Loucy (cell line): ENCODE data around the gene CDK8.

ENCODE experiments used
- H2AFZ ChIP-seq: fragments of 200-600 bp; sonication (generic); 2 replicates; pipeline ENCODE4 v1.6.0; 2016; ENCODE audit warnings: antibody characterized with exemption, mild to moderate bottlenecking, low read length, moderate library complexity
- H3F3A ChIP-seq: fragments of 200-600 bp; 2 replicates; pipeline ENCODE4 v1.6.0; 2016; ENCODE audit warnings: antibody characterized with exemption, low read depth, mild to moderate bottlenecking
- H3K27me3 ChIP-seq: fragments of 200-600 bp; sonication (generic); 2 replicates; pipeline ENCODE4 v1.6.1; 2014; ENCODE audit warnings: low read length, mild to moderate bottlenecking; ENCODE audit not compliant: insufficient read depth, poor library complexity, severe bottlenecking
- H3K36me3 ChIP-seq: fragments of 200-600 bp; sonication (generic); 2 replicates; pipeline ENCODE4 v1.6.1; 2016; ENCODE audit warnings: low read length; ENCODE audit not compliant: insufficient read depth
- H3K4me1 ChIP-seq: fragments of 200-600 bp; sonication (generic); 2 replicates; pipeline ENCODE4 v1.5.1; 2014; ENCODE audit warnings: low read length, mild to moderate bottlenecking; ENCODE audit not compliant: insufficient read depth, poor library complexity, severe bottlenecking
- H3K4me2 ChIP-seq: fragments of 200-600 bp; sonication (generic); 2 replicates; pipeline ENCODE4 v1.6.0; 2014; ENCODE audit warnings: antibody characterized with exemption, low read length, low read depth, mild to moderate bottlenecking; ENCODE audit not compliant: poor library complexity, severe bottlenecking
- H3K4me3 ChIP-seq: fragments of 200-600 bp; sonication (generic); 2 replicates; pipeline ENCODE4 v1.5.1; 2014; ENCODE audit warnings: low read length, mild to moderate bottlenecking, mixed read lengths; ENCODE audit not compliant: poor library complexity, severe bottlenecking
- H3K79me2 ChIP-seq: fragments of 200-600 bp; sonication (generic); 2 replicates; pipeline ENCODE4 v1.6.1; 2014; ENCODE audit warnings: low read length; ENCODE audit not compliant: insufficient read depth
- H3K9ac ChIP-seq: fragments of 200-600 bp; sonication (generic); 2 replicates; pipeline ENCODE4 v1.6.0; 2014; ENCODE audit warnings: mild to moderate bottlenecking, low read depth, low read length, moderate library complexity; ENCODE audit not compliant: poor library complexity, severe bottlenecking
- H3K9me2 ChIP-seq: fragments of 200-600 bp; sonication (generic); replicated peaks from 2 replicates; pipeline ENCODE4 v1.6.1; 2016; ENCODE audit warnings: low read depth, low read length, mixed read lengths
- H3K9me3 ChIP-seq: fragments of 200-600 bp; sonication (generic); 2 replicates; pipeline ENCODE4 v1.6.1; 2014; ENCODE audit warnings: mild to moderate bottlenecking, antibody characterized with exemption, low read length, low read depth; ENCODE audit not compliant: insufficient read depth
- H4K20me1 ChIP-seq: fragments of 200-600 bp; sonication (generic); 2 replicates; pipeline ENCODE4 v1.6.0; 2014; ENCODE audit warnings: antibody characterized with exemption, low read length, mild to moderate bottlenecking; ENCODE audit not compliant: insufficient read depth, poor library complexity, severe bottlenecking
- EZH2phosphoT487 ChIP-seq: fragments of 200-600 bp; IDR thresholded peaks from 2 replicates; pipeline ENCODE4 v1.6.1; 2018; ENCODE audit warnings: antibody characterized with exemption, mild to moderate bottlenecking, moderate library complexity, borderline replicate concordance
- TF ChIP-seq, protein P1 (sequence below): fragments of 200-600 bp; sonication (generic); conservative IDR thresholded peaks from 2 replicates; pipeline ENCODE4 v1.5.1; 2014; ENCODE audit warnings: mild to moderate bottlenecking, antibody characterized with exemption, low read length

The CDK8 gene

GRCh38 chr13:26213982-26214381 is 39.9 kb upstream of the CDK8 start:
- H3K27me3 ChIP-seq: no peaks in the 10 kb centered on the region
- no peaks in the 10 kb centered on the region for H3F3A ChIP-seq
- H2AFZ ChIP-seq: no peak overlapping the region
- H3K4me1 ChIP-seq: peaks cover 8% of the 10 kb centered on the region
- no peak overlapping the region for H3K9ac ChIP-seq
- H3K79me2 ChIP-seq: peaks cover 18% of the 10 kb centered on the region; the same call in 1 of the 2 replicates
- no peaks in the 10 kb centered on the region for H3K9me2 ChIP-seq
- H3K4me2 ChIP-seq: no peak overlapping the region
- H3K36me3 ChIP-seq: peaks cover 69% of the 10 kb centered on the region
- H3K4me3 ChIP-seq: no peak overlapping the region
- H3K9me3 ChIP-seq: no peaks in the 10 kb centered on the region
- H4K20me1 ChIP-seq: peaks cover 17% of the 10 kb centered on the region
- no peak for TF ChIP-seq EZH2phosphoT487
- TF ChIP-seq, protein P1, sequence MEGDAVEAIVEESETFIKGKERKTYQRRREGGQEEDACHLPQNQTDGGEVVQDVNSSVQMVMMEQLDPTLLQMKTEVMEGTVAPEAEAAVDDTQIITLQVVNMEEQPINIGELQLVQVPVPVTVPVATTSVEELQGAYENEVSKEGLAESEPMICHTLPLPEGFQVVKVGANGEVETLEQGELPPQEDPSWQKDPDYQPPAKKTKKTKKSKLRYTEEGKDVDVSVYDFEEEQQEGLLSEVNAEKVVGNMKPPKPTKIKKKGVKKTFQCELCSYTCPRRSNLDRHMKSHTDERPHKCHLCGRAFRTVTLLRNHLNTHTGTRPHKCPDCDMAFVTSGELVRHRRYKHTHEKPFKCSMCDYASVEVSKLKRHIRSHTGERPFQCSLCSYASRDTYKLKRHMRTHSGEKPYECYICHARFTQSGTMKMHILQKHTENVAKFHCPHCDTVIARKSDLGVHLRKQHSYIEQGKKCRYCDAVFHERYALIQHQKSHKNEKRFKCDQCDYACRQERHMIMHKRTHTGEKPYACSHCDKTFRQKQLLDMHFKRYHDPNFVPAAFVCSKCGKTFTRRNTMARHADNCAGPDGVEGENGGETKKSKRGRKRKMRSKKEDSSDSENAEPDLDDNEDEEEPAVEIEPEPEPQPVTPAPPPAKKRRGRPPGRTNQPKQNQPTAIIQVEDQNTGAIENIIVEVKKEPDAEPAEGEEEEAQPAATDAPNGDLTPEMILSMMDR: no peak

DNA sequence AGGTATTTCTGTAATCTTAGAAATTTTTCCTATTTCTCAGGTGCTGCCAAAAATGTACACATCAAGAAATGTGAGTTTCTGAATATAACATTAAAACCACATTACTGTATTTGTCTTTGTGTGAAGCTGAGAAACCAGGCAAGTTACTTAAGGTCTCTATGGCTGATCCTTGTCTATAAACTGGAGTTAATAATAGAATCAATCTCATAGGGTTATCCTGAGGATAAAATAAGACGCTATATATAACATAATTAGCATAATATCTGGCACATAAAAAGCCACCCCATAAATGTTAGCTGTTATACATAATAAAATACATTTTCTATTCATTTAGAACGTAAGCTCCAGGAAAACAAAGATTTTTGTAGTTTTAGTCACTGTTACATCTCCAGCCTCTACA is 37.9 kb upstream of the CDK8 start:
- no peaks in the 10 kb centered on the region for H3F3A ChIP-seq
- peaks cover 38% of the 10 kb centered on the region for H4K20me1 ChIP-seq
- TF ChIP-seq EZH2phosphoT487: no peak
- TF ChIP-seq, protein P1: no peak
- peaks cover 39% of the 10 kb centered on the region for H3K79me2 ChIP-seq
- no peak overlapping the region for H3K4me2 ChIP-seq
- H2AFZ ChIP-seq: no peak overlapping the region
- no peak overlapping the region for H3K4me3 ChIP-seq
- peaks cover 68% of the 10 kb centered on the region for H3K36me3 ChIP-seq
- H3K9me2 ChIP-seq: no peaks in the 10 kb centered on the region
- no peaks in the 10 kb centered on the region for H3K27me3 ChIP-seq
- H3K9ac ChIP-seq: no peak overlapping the region
- H3K9me3 ChIP-seq: no peaks in the 10 kb centered on the region
- peaks cover 27% of the 10 kb centered on the region for H3K4me1 ChIP-seq

DNA sequence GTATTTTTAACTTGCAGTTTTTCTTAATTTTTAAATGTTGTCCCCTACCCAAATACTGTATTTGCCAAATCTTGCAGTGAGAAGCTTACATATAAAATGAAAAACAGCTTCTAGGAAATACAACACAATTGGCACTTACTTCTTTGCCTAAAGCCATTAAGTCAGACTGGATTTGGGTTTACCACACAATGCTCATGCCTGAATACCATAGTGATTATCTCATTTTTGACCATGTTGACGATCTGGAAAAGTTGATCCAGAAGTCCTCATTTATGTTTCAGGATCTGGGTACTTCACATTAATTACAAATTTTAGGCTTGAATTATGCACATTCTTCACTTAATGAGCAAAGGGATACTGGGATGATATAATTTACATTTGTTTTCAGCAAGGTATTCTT is 34.2 kb upstream of the CDK8 start:
- Histone ChIP-seq H3K4me1 (peaks cover 40% of the 10 kb centered on the region), H2AFZ (no peak overlapping the region), H3K4me2 (peak overlapping the region; percentile 90), H3K79me2 (peaks cover 36% of the 10 kb centered on the region), H3F3A (no peaks in the 10 kb centered on the region), H3K9me2 (no peaks in the 10 kb centered on the region), H3K36me3 (peaks cover 47% of the 10 kb centered on the region), H3K9ac (peak overlapping the region; percentile 94), H3K4me3 (peak overlapping the region; percentile 93), H3K27me3 (no peaks in the 10 kb centered on the region), H3K9me3 (no peaks in the 10 kb centered on the region), H4K20me1 (peaks cover 39% of the 10 kb centered on the region)
- no peak for TF ChIP-seq EZH2phosphoT487
- TF ChIP-seq, protein P1: no peak
